ENCODE results near the gene PLCH1.

GRCh38 chr3:155502630-155503029 is 242.2 kb downstream of the PLCH1 start:
- TF ChIP-seq POLR2AphosphoS5 (IDR thresholded peaks at IDR 0.05; ENCODE audit: low read depth) (no peak), CTCF (IDR thresholded peaks at IDR 0.05; ENCODE audit: insufficient read depth, low read length) (no peak), GABPA (IDR thresholded peaks at IDR 0.05; ENCODE audit: low read depth) (no peak), REST (IDR thresholded peaks at IDR 0.05; ENCODE audit: insufficient replicate concordance, low read depth) (no peak), SPI1 (IDR thresholded peaks at IDR 0.05; ENCODE audit: borderline replicate concordance, low read depth) (no peak)

Data from HL-60 (cell line).